Endothelial cell of umbilical vein (primary cell): ENCODE measurements around the gene PSME3.

Experiments used
- POLR2A ChIP-seq: IDR thresholded peaks from 2 replicates; pipeline ENCODE4 v1.6.1; 2012; ENCODE audit warnings: low read depth, mild to moderate bottlenecking, control low read depth, low read length
- POLR2AphosphoS5 ChIP-seq: IDR thresholded peaks from 2 replicates; pipeline ENCODE4 v1.6.1; 2012; ENCODE audit warnings: low read depth, mild to moderate bottlenecking, control low read depth, low read length, moderate library complexity; ENCODE audit not compliant: insufficient read depth

- TF ChIP-seq POLR2A: no peak
- no peak for TF ChIP-seq POLR2AphosphoS5
Measured at GRCh38 chr17:42784811-42785592, 48.2 kb upstream of the PSME3 start.
